AG10803 (cell line): ENCODE results near the gene POMC.
"Not testable (repeated sequence)": the region's sequence is repeated elsewhere in the genome, so short reads cannot be mapped to it uniquely, and the experiment has no call there.

Experiments
- DNase-seq: peaks from one replicate; pipeline ENCODE4 v3.0.0; 2010; ENCODE audit warnings: low read depth
- H3K4me3 ChIP-seq: 2 replicates; pipeline ENCODE4 v1.5.1; 2011; ENCODE audit warnings: mild to moderate bottlenecking, low read length, control low read depth
- TF ChIP-seq, protein P1 (sequence below): conservative IDR thresholded peaks from 2 replicates; pipeline ENCODE4 v1.5.1; 2011; ENCODE audit warnings: mild to moderate bottlenecking, low read length, control low read depth, inconsistent platforms

Gene POMC

DNA sequence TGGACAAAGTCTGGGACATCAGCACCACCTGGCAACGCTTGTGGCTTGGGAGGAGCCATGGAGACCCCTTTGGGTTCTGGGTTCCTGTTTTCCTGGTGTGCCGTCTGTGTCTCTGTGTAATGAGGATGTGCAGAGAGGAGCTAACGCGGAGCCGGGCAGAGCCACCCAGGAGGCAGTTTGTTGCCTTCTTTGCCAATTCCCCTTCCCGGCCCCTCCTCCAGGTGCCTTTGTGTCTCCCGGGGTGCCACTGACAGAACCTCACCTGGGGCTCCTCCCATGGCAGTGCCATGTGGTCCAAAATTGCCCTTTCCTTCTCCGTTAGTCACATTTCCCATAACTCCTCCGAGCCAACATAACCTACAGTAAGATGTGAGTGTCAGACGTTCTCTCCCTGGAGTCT lies 13.0 kb downstream of the POMC start:
- TF ChIP-seq, protein P1, sequence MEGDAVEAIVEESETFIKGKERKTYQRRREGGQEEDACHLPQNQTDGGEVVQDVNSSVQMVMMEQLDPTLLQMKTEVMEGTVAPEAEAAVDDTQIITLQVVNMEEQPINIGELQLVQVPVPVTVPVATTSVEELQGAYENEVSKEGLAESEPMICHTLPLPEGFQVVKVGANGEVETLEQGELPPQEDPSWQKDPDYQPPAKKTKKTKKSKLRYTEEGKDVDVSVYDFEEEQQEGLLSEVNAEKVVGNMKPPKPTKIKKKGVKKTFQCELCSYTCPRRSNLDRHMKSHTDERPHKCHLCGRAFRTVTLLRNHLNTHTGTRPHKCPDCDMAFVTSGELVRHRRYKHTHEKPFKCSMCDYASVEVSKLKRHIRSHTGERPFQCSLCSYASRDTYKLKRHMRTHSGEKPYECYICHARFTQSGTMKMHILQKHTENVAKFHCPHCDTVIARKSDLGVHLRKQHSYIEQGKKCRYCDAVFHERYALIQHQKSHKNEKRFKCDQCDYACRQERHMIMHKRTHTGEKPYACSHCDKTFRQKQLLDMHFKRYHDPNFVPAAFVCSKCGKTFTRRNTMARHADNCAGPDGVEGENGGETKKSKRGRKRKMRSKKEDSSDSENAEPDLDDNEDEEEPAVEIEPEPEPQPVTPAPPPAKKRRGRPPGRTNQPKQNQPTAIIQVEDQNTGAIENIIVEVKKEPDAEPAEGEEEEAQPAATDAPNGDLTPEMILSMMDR: no peak
- H3K4me3 ChIP-seq: no peak overlapping the region
- no peak for DNase-seq

DNA sequence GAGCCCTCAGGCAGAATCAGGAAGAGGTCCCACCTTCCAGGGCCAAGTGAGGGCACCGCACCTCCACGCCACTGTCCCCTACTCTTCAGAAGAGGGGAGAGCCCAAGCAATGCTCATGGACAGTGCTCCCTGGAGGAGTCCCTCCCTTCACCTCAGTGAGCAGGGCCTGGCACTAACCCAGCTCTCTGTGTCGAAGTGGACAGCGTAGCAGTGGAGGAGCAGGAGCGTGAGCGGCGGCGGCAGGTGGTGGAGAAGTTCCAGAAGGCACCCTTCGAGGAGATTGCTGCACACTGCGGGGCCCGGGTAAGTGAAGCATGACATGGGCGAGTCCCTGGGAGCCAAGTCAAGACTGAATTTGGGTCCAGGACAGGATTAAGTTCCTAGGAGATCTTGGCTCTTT lies 16.7 kb downstream of the POMC start:
- TF ChIP-seq, protein P1: no peak

DNA sequence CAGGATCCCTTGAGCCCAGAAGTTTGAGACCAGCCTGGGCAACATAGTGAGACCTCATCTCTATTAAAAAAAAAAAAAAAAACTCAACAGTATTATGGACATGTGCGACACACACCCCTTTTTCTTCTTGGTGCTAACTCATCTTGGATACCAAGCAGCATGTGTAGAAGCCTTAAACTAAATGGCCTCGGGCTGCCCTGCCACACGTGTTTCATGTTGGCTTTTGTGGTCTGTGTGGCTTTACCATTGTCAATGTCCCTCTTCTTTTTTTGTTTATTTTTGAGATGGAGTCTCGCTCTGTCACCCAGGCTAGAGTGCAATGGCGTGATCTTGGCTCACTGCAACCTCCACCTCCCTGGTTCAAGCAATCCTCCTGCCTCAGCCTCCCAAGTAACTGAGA lies 17.4 kb downstream of the POMC start:
- H3K4me3 ChIP-seq, DNase-seq: not testable (repeated sequence)

More for the DNA sequence above, 16.7 kb downstream of the POMC start:
- no peak for DNase-seq
- no peak overlapping the region for H3K4me3 ChIP-seq

DNA sequence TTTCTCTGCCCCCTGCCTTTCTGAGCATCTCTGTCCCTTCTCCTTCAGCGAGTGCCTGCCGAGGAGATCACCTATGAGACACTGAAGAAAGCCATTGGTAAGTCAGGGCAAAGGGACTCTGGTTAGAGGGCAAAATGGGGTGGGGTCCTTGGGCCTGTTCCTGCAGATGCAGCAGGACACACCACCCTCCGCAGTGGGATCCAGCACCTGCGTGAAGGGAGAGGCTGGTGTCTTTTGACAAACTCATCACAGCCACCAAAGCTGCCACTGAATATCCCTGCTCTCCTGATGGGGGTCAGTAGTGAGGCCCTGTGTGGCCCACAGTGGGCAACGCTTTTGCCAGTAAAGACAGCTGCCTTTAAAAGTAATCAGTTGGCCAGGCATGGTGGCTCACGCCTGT lies 18.7 kb downstream of the POMC start:
- TF ChIP-seq, protein P1: no peak
- no peak for DNase-seq
- H3K4me3 ChIP-seq: no peak overlapping the region

DNA sequence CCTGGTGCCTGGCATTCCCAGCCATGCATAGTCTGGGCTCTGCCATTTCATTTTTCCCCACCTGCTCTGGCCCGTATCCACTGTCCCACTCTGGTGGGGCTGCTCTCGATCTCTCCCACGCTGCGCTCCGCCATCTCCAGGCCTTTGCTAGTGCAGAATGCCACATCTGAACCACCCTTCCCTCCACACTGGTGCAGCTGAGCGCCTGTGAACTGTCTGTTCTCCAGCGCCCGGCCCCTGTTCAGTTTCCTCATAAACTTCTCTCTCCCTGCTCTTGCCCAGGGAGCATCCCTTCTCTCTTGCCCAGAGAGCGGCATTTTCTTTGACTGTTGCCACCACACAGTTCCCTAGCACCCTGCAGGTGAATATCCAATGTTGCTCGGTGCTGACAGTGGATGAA lies 21.5 kb downstream of the POMC start:
- TF ChIP-seq, protein P1: no peak

DNA sequence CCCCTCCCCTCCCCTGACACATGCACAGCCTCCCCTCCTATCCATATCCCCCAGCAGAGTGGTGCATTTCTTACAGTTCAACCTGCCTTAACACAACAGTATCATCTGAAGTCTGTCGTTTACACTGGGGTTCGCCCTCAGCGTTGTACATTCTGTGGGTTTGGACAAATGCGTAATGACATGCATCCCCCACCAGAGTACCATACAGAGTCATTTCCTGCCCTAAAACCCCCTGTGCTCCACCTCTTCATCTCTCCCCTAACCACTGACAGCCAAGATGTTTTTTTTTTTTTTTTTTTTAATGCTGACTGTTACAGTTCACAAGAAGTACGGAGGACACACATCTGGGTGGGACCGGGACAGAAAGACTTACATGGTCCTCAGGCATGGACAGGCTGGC lies 22.6 kb downstream of the POMC start:
- H3K4me3 ChIP-seq: no peak overlapping the region
- TF ChIP-seq, protein P1: no peak
- no peak for DNase-seq

More for the DNA sequence above, 21.5 kb downstream of the POMC start:
- no peak for DNase-seq
- no peak overlapping the region for H3K4me3 ChIP-seq

DNA sequence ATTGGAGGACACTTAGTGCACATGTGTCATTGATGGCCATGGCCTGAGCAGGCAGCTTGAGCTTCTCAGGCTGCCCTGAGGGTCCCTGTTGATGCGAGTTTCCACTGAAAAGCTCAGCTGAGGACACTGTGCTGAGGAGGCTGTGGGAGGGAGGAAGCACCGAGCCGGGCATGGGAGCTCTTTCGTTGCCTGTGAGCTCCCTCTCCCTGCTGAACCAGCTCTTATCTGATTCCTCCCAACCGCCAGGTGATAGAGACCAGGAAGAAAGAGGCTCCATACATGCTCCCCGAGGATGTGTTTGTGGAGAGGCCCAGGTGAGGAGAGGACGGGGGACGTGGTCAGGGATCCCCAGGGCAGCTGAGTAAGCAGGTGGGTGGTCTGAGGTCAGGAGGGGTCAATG lies 27.3 kb downstream of the POMC start:
- H3K4me3 ChIP-seq: no peak overlapping the region
- DNase-seq: no peak

DNA sequence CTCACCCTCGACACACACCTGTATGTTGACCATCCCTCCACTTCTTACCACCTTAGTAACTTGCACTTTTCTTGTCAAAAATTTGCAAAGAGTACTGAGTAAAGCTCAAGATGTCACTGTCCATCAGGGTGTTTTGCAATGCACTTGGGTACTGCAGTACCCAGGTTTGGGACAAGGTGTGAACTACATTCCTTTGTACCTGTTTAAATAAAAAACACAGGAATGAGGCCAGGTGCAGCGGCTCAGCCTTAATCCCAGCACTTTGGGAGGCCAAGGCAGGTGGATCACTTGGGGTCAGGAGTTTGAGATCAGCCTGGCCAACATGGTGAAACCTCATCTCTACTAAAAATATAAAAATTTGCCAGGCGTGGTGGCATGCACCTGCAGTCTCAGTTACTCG lies 27.8 kb downstream of the POMC start:
- not testable (repeated sequence) for DNase-seq, H3K4me3 ChIP-seq

More for the DNA sequence above, 27.3 kb downstream of the POMC start:
- TF ChIP-seq, protein P1: no peak
